T-helper 9 cell (primary cell): Measurements from ENCODE around the gene AKT1.
"Not testable (repeated sequence)": the region's sequence is repeated elsewhere in the genome, so short reads cannot be mapped to it uniquely, and the experiment has no call there.

Experiments used
- DNase-seq: peaks from one replicate; pipeline ENCODE4 v3.0.0-alpha.2; 2020

The AKT1 gene

DNA sequence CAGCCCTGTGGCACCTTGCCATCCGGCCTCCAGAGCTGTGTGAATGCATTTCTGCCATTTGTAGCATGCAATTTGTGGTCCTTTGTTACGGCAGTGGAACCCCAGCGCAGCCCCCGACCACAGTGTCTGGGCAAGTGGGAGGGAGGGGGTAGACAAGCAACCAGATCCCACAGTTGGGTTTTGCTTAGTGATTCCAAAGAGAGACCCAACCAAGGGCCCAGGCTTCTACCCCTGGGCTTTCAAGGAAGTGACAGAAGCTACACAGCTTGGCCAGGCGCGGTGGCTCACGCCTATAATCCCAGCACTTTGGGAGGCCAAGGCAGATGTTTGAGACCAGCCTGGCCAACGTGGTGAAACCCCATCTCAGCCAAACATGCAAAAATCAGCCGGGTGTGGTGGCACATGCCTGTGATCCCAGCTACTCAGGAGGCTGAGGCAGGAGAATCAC, 23.2 kb upstream of the AKT1 start:
- DNase-seq: no peak

DNA sequence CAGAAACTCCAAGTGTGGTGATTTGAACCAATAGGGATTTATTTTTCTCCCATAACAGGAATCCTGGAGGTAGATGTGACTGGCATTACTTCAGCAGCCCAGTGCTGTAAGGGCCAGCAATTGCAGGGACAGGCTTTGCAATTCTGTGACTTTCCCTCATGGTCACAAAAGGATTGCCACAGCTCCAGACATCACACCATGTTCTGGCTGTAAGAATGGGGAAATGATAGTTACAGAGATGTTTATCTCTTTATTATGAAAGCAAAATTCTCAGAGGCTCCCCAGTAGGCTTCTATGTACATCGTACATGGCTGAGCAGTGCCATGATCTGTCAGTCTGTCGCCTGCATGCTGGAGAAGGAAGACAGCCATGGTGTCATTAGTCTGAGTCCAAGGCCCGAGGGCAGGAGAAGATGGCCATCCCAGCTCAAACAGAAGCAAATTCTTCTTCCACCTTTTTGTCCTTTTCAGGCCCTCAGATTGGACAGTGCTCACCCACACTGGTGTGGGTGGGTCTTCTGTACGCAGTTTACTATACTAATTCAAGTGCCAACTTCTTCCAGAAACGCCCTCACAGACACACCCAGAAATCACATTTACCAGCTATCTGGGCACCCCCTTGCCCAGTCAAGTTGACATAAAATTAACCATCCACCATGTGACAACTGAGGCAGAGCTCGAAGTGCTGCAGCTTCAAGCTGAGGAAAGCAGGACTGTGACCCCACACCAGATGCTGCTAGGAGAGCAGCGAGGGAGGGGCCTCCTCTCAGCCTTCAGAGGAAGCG, 22.6 kb upstream of the AKT1 start:
- no peak for DNase-seq

- DNase-seq: no peak
Observed at GRCh38 chr14:104816616-104816884, 21.0 kb upstream of the AKT1 start.

DNA sequence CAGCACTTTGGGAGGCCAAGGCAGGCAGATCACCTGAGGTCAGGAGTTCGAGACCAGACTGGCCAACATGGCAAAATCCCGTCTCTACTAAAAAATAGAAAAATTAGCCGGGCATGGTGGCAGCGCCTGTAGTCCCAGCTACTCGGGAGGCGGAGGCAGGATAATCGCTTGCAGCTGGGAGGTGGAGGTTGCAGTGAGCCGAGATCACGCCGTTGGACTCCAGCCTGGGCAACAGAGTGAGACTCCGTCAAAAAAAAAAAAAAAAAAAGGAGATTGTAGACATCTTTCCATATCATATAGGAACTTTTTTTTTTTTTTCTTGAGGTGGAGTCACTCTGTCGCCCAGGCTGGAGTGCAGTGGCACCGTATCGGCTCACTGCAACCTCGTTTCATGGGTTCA, 19.2 kb upstream of the AKT1 start:
- DNase-seq: not testable (repeated sequence)

DNA sequence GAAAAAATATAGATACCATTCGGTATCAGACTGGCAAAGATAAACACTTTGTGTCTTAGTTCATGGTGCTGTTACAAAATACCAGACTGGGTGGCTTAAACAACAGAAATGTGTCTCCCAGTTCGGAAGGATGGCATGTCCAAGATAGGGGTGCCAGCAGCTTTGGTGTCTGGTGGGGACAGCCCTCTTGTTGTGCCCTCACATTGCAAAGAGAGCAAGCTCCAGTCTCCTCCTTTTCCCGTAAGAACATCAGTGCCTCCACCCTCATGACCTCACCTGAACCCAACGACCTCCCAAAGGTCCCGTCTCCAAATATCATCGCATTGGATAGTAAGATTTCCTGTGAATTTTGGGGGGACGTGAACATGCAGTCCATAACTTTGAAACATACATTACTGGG, 17.7 kb upstream of the AKT1 start:
- no peak for DNase-seq

GRCh38 chr14:104810316-104810715, 14.8 kb upstream of the AKT1 start:
- no peak for DNase-seq

DNA sequence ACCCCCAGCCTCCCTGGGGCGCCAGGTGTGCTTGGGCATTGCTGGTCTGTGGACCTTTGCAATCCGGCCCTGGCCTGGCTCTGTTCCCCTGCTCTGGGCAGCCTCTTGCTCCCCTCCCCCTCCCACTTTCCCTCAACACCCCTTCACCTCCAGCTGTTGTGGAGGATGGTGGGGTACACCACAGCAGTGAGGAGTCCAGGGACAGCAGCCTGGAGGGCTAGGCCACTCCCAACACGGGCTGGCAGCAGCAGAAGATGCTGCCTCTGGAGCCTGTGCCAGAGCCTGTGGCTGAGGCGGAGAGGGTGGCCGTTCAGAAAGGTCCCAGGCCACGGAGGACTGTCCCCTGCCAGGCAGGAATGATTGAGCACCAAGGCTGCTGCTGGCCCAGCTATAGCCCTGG, 12.9 kb upstream of the AKT1 start:
- no peak for DNase-seq

GRCh38 chr14:104806625-104807465, 11.3 kb upstream of the AKT1 start:
- no peak for DNase-seq

GRCh38 chr14:104805941-104806624, 10.5 kb upstream of the AKT1 start:
- no peak for DNase-seq

DNA sequence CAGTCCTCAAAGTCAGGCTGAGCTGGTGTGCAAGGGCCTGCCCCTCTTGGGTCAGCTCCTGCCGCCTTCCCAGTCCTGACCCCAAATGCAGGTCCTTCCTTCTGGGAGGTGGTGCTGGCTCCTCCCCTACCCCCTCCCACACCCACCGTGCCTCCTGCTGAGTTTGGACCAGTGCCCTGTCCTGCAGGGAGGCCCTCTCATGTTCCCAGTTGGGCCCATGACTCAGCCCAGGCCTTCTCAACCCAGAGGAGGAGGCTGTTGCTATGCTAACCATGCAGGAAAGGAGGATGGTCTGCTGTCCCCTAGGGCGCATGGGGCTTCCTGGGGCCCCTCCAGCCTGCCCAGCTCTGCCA, 9.8 kb upstream of the AKT1 start:
- no peak for DNase-seq

- DNase-seq: no peak
Observed at GRCh38 chr14:104804481-104805325, 9.2 kb upstream of the AKT1 start.

DNA sequence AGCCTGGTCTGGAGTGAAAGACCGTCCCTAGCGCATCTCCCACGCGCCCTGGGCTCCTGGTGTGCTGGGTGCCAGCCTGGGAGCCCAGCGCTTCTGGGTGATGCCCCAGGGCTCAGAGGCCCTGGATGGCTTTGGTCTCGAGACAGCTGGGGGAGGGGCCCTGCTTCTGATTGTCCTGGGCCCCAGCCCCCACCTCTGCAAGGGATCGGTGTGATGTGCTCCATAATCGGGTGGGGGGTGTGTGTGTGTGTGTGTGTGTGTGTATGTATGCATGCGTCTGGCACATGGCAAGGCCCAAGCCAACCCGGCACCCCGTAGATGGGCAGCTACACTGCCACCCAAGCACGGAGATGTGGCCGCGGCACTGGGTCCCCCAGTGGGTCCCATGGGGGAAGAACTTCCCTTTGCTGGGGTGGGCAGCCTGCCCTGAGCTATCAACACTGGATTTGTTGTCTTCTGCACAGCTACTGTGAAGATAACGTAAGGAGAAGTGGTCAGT, 8.4 kb upstream of the AKT1 start:
- no peak for DNase-seq

DNA sequence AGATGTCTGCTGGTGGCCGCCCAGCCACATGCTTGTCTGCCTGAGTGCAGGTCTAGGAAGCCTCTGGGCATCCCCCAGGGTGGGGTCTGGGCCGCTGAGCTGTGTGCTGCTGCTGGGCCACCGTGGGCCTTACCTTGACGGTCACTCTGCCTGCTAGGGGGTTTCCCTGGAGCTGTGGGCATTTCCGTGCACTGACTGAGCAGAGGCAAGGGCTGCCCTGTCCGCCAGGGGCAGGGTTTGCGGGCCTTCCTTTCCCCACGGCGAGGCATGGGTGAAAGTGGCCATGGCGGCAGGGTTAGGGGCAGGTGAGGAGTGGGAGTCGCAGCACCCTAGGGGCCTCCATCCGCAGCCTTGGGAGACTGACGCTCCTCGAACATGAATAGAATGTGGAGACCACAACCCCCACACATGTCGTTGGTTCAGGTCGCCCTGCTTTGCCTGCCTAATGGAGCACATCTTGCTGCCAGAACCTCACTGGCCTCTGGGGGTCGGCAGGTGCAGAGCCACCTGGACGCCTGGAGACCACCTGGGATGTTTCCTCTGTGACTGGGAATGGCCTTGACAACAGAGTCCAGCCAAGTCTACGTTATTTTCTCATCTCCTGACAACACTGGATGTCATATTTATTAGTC, 7.8 kb upstream of the AKT1 start:
- no peak for DNase-seq

- no peak for DNase-seq
Observed at GRCh38 chr14:104802394-104803184, 7.0 kb upstream of the AKT1 start.

- DNase-seq: no peak
Observed at GRCh38 chr14:104801520-104802393, 6.2 kb upstream of the AKT1 start.

DNA sequence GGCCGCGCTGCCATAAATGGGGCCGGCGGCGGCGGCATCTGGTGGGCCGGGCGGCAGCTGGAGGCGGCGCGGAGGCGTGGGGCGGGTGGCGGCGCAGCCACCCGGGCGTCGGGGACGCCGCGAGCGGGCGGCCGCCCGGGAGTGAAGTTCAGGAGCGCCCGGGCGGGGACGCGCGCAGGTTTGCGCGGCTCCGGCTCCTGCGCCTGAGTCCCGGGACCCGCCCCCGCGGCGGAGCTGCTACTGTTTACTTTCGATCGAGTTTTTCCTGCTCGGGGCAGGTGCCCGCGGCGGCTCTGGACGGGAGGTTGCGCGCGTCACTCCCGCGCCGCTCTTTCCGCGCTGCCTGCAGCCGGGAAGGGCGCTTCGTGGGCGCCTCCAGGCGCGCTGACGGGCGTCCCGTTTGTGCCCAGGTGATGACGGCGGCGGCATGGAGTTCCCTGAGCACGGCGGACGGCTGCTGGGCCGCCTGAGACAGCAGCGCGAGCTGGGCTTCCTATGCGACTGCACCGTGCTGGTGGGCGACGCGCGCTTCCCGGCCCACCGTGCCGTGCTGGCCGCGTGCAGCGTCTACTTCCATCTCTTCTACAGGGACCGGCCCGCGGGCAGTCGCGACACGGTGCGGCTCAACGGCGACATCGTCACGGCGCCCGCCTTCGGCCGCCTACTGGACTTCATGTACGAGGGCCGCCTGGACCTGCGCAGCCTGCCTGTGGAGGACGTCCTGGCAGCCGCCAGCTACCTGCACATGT, 5.4 kb upstream of the AKT1 start, which contains the start of gene ZBTB42:
TSS of gene ZBTB42 (plus strand) at position 331 of the 749 bp plus-strand sequence. CDS start at position 428, 97 bp downstream.
- DNase-seq: peak; percentile 59

GRCh38 chr14:104800015-104800770, 4.6 kb upstream of the AKT1 start:
- DNase-seq: peak; percentile 81

DNA sequence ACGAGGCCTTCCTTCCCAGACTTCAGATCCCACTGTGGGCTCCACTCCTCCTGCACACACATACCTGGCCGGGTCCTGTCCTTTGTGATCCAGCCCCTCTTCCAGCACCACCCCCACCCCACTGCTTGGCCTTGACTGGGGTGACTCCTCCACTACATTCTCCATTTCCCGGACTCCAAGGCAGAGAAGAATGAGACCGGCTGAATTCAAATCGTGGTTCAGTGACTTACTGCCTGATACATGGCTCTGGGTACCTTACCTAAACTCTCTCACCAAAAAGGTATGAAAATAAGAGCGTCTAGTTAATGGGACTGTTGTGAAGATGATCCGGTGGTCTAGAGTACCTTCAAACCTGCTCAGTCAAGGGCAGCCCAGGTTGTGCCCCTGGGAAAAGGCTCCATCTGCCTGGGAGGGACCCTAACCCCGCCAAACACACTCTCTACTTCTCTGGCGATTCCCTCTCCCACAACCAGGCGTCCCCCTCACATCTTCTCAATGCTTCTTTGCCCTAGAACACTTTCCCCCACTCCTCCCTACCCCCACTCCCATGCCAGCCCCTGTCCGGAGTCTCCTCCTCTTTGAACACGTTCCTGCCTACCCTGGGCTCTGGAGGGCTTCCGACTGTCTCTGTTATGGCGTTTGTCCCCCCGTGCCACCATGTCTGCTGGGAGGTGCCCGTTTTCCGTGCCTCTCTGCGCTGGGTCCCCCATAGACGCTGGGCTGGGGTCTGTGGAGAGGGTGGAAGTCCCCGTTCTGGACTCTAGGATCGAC, 3.9 kb upstream of the AKT1 start:
- DNase-seq: no peak
